ENCODE results near the gene GRIK1. TPM values are rescaled to one million over a fixed set of nuclear protein-coding genes. Genes with fewer than 3 reads are reported as not detected.

The GRIK1 gene
- polyA plus RNA-seq, 1 donor from 2014 or later = 8.7 TPM

DNA sequence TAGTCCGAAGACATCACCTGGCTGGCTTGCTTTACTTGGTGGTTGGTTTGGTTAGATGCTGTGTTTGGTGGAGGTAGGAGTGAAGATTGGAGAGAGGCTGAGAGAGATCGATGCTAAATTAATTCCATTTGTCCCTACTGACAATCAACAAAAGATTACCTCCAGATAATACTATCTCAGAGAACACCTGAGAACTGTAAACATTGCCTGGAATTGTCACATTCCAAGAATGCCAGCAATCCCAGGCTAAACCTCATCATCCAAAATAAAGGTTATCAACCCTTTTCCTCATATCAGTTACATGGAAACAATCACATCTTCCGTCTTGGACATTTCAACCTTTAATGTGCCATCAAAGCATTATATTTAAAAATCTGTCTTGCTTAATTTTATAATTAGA, 141.0 kb downstream of the GRIK1 start:
- H3K9ac ChIP-seq (ENCODE audit: low read length) = no peak overlapping the region
- H3K36me3 ChIP-seq (ENCODE audit: insufficient read depth, low read length) = no peaks in the 10 kb centered on the region
- no peaks in the 10 kb centered on the region for H3K9me3 ChIP-seq (ENCODE audit: low read length)
- H2AFZ ChIP-seq (ENCODE audit: low read depth, low read length) = no peak overlapping the region
- H3K27ac ChIP-seq (ENCODE audit: low read length) = no peak overlapping the region
- H3K79me2 ChIP-seq (replicated peaks; ENCODE audit: insufficient read depth, low read length) = no peaks in the 10 kb centered on the region
- TF ChIP-seq TAF1 (IDR thresholded peaks at IDR 0.05; ENCODE audit: low read depth) = no peak
- TF ChIP-seq EZH2 (IDR thresholded peaks at IDR 0.05; ENCODE audit: borderline replicate concordance, insufficient read depth, low read length, poor library complexity, severe bottlenecking) = no peak
- no peak for TF ChIP-seq POLR2AphosphoS5 (IDR thresholded peaks at IDR 0.05)
- no peak for TF ChIP-seq RAD21 (conservative IDR thresholded peaks at IDR 0.05)
- no peaks in the 10 kb centered on the region for H3K9me2 ChIP-seq (ENCODE audit: insufficient read depth, low read length)
- H4K20me1 ChIP-seq (ENCODE audit: insufficient read depth) = no peaks in the 10 kb centered on the region
- no peaks in the 10 kb centered on the region for H3F3A ChIP-seq (ENCODE audit: insufficient read depth, low read length, poor library complexity, severe bottlenecking)
- H3K4me2 ChIP-seq (ENCODE audit: low read length) = no peak overlapping the region
- no peak overlapping the region for H3K4me3 ChIP-seq (ENCODE audit: low read length)
- H3K27me3 ChIP-seq (ENCODE audit: insufficient read depth, low read depth, low read length) = no peaks in the 10 kb centered on the region

DNA sequence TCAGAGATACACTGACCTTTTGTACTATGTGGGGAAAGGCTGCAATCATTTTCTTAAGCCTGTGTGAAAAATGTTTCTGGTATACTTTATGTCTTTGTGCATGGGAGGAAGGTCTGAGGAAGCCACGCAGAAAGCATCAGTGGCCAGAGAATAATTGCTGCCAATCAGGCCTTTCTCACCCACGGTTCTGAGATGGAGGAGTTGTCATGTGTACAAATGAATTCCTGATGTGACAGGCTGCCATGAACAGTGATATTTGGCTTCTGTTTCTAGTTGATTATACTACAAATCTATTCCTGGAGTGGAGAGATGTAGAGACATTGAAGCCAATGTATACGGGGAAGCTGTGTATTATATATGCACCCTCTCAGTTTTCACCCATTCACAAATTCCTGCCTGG, 142.6 kb downstream of the GRIK1 start:
- H4K20me1 ChIP-seq (ENCODE audit: insufficient read depth) = no peaks in the 10 kb centered on the region
- no peaks in the 10 kb centered on the region for H3K27me3 ChIP-seq (ENCODE audit: insufficient read depth, low read depth, low read length)
- no peak overlapping the region for H3K4me3 ChIP-seq (ENCODE audit: low read length)
- H3K9ac ChIP-seq (ENCODE audit: low read length) = no peak overlapping the region
- no peaks in the 10 kb centered on the region for H3K9me3 ChIP-seq (ENCODE audit: low read length)
- no peak overlapping the region for H2AFZ ChIP-seq (ENCODE audit: low read depth, low read length)
- H3F3A ChIP-seq (ENCODE audit: insufficient read depth, low read length, poor library complexity, severe bottlenecking) = no peaks in the 10 kb centered on the region
- H3K36me3 ChIP-seq (ENCODE audit: insufficient read depth, low read length) = no peaks in the 10 kb centered on the region
- peak overlapping the region; percentile 19 for H3K27ac ChIP-seq (ENCODE audit: low read length)
- no peaks in the 10 kb centered on the region for H3K9me2 ChIP-seq (ENCODE audit: insufficient read depth, low read length)
- no peak overlapping the region for H3K4me2 ChIP-seq (ENCODE audit: low read length)
- TF ChIP-seq SMC3 (conservative IDR thresholded peaks at IDR 0.05; ENCODE audit: poor library complexity) (no peak), REST (IDR thresholded peaks at IDR 0.05; ENCODE audit: borderline replicate concordance) (peak; percentile 40), EZH2 (IDR thresholded peaks at IDR 0.05; ENCODE audit: borderline replicate concordance, insufficient read depth, low read length, poor library complexity, severe bottlenecking) (no peak), TAF1 (IDR thresholded peaks at IDR 0.05; ENCODE audit: low read depth) (no peak), EP300 (conservative IDR thresholded peaks at IDR 0.05; ENCODE audit: poor library complexity, severe bottlenecking) (peak; percentile 77), MXI1 (conservative IDR thresholded peaks at IDR 0.05; ENCODE audit: poor library complexity, severe bottlenecking) (no peak), POLR2AphosphoS5 (IDR thresholded peaks at IDR 0.05) (peak; percentile 67), RAD21 (conservative IDR thresholded peaks at IDR 0.05) (no peak)
- TF ChIP-seq, protein P1, sequence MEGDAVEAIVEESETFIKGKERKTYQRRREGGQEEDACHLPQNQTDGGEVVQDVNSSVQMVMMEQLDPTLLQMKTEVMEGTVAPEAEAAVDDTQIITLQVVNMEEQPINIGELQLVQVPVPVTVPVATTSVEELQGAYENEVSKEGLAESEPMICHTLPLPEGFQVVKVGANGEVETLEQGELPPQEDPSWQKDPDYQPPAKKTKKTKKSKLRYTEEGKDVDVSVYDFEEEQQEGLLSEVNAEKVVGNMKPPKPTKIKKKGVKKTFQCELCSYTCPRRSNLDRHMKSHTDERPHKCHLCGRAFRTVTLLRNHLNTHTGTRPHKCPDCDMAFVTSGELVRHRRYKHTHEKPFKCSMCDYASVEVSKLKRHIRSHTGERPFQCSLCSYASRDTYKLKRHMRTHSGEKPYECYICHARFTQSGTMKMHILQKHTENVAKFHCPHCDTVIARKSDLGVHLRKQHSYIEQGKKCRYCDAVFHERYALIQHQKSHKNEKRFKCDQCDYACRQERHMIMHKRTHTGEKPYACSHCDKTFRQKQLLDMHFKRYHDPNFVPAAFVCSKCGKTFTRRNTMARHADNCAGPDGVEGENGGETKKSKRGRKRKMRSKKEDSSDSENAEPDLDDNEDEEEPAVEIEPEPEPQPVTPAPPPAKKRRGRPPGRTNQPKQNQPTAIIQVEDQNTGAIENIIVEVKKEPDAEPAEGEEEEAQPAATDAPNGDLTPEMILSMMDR (IDR thresholded peaks at IDR 0.05; ENCODE audit: poor library complexity, severe bottlenecking) = no peak
- H3K79me2 ChIP-seq (replicated peaks; ENCODE audit: insufficient read depth, low read length) = no peaks in the 10 kb centered on the region
